Nephron progenitor cell (in vitro differentiated cells): ENCODE results near the gene KCNK15.

Experiments used
- DNase-seq: peaks from one replicate; pipeline ENCODE4 v3.0.0; 2021
- H3K27ac Mint-ChIP-seq: 2 replicates; pipeline ENCODE4 v1.8.0; 2021; ENCODE audit warnings: mild to moderate bottlenecking, moderate library complexity, mixed read lengths
- H3K27me3 Mint-ChIP-seq: 2 replicates; pipeline ENCODE4 v1.8.0; 2021; ENCODE audit warnings: mild to moderate bottlenecking, low read depth, mixed read lengths; ENCODE audit not compliant: poor library complexity
- H3K36me3 Mint-ChIP-seq: 2 replicates; pipeline ENCODE4 v1.8.0; 2021; ENCODE audit warnings: low read depth, mixed read lengths
- H3K4me1 Mint-ChIP-seq: 2 replicates; pipeline ENCODE4 v1.8.0; 2021; ENCODE audit warnings: mixed read lengths
- H3K4me3 Mint-ChIP-seq: 2 replicates; pipeline ENCODE4 v1.8.0; 2021; ENCODE audit warnings: mild to moderate bottlenecking, moderate library complexity, mixed read lengths
- H3K9me3 Mint-ChIP-seq: 2 replicates; pipeline ENCODE4 v1.8.0; 2021; ENCODE audit warnings: mild to moderate bottlenecking, moderate library complexity, mixed read lengths
- CTCF ChIP-seq: fragments of 200-600 bp; sonication (generic); IDR thresholded peaks from 2 replicates; pipeline ENCODE4 v1.5.0; 2021; ENCODE audit warnings: antibody characterized with exemption

Gene KCNK15

GRCh38 chr20:44788706-44789456 lies 43.2 kb downstream of the KCNK15 start:
- no peak overlapping the region for H3K4me3 Mint-ChIP-seq
- no peak for DNase-seq

GRCh38 chr20:44790638-44791393 lies 45.2 kb downstream of the KCNK15 start:
- no peak for TF ChIP-seq CTCF
- Mint-ChIP-seq H3K27me3 (peaks cover 6% of the 10 kb centered on the region), H3K36me3 (no peaks in the 10 kb centered on the region), H3K4me3 (no peak overlapping the region), H3K27ac (no peak overlapping the region), H3K4me1 (no peaks in the 10 kb centered on the region), H3K9me3 (no peaks in the 10 kb centered on the region)
- no peak for DNase-seq

More at GRCh38 chr20:44788706-44789456, 43.2 kb downstream of the KCNK15 start:
- peaks cover 6% of the 10 kb centered on the region for H3K27me3 Mint-ChIP-seq
- TF ChIP-seq CTCF: no peak
- no peak overlapping the region for H3K27ac Mint-ChIP-seq
- H3K36me3 Mint-ChIP-seq: no peaks in the 10 kb centered on the region
- no peaks in the 10 kb centered on the region for H3K4me1 Mint-ChIP-seq
- H3K9me3 Mint-ChIP-seq: no peaks in the 10 kb centered on the region

- no peak for TF ChIP-seq CTCF
- no peak for DNase-seq
- Mint-ChIP-seq H3K4me1 (peaks cover 6% of the 10 kb centered on the region), H3K36me3 (no peaks in the 10 kb centered on the region), H3K27ac (no peak overlapping the region), H3K4me3 (no peak overlapping the region), H3K27me3 (peaks cover 6% of the 10 kb centered on the region), H3K9me3 (no peaks in the 10 kb centered on the region)
Observed at GRCh38 chr20:44792796-44793195, 47.1 kb downstream of the KCNK15 start.

- Mint-ChIP-seq H3K9me3 (no peaks in the 10 kb centered on the region), H3K4me3 (no peak overlapping the region), H3K27ac (peak overlapping the region; percentile 15), H3K36me3 (no peaks in the 10 kb centered on the region), H3K4me1 (peaks cover 13% of the 10 kb centered on the region), H3K27me3 (no peaks in the 10 kb centered on the region)
- DNase-seq: no peak
- TF ChIP-seq CTCF: no peak
Observed at GRCh38 chr20:44795836-44796235, 50.2 kb downstream of the KCNK15 start.

- peaks cover 18% of the 10 kb centered on the region for H3K4me1 Mint-ChIP-seq
- H3K27ac Mint-ChIP-seq: peak overlapping the region; percentile 15
- no peaks in the 10 kb centered on the region for H3K36me3 Mint-ChIP-seq
- H3K27me3 Mint-ChIP-seq: no peaks in the 10 kb centered on the region
- H3K9me3 Mint-ChIP-seq: no peaks in the 10 kb centered on the region
- TF ChIP-seq CTCF: no peak
- H3K4me3 Mint-ChIP-seq: no peak overlapping the region
- no peak for DNase-seq
Observed at GRCh38 chr20:44796311-44796710, 50.6 kb downstream of the KCNK15 start.
